PC-3 (cell line): ENCODE data around the gene SSC5D. TPM values are rescaled to one million over a fixed set of nuclear protein-coding genes. Genes with fewer than 3 reads are reported as not detected.

Experiments
- ATAC-seq: fragments of 200-7000 bp; cut with Tn5 transposase; 2 replicates; pipeline ENCODE4 v1.9.1; 2020; ENCODE audit warnings: mild to moderate bottlenecking, moderate library complexity
- BruUV-seq: library from RNA; stranded (reverse); fragments of 400-500 nt; replicated peaks from 2 replicates; lab custom pipeline; 2021; lab: Mats Ljungman, UMichigan
- CTCF ChIA-PET: fragments of 300-600 bp; sonication (Branson Sonifier 250); formaldehyde crosslinking; loops from one replicate; lab custom pipeline; 2022; ENCODE audit warnings: antibody characterized with exemption; lab: Charles Lee
- POLR2A ChIA-PET: fragments of 300-600 bp; sonication (Branson Sonifier 250); formaldehyde crosslinking; loops from one replicate; lab custom pipeline; 2022; ENCODE audit warnings: antibody characterized with exemption; ENCODE audit not compliant: unreplicated experiment; lab: Charles Lee
- DNase-seq: peaks from one replicate; pipeline ENCODE4 v3.0.0-alpha.2; 2015
- H2AFZ ChIP-seq: fragments of 300-600 bp; sonication (generic); 2 replicates; pipeline ENCODE4 v1.6.0; 2016; ENCODE audit warnings: antibody characterized with exemption, low read length
- H3F3A ChIP-seq: fragments of 300-600 bp; sonication (generic); one replicate; pipeline ENCODE4 v1.6.0; 2017; ENCODE audit warnings: antibody characterized with exemption, low read length, control low read depth, mild to moderate bottlenecking; ENCODE audit not compliant: unreplicated experiment
- H3K27ac ChIP-seq: fragments of 300-600 bp; sonication (generic); 2 replicates; pipeline ENCODE4 v1.5.1; 2016; ENCODE audit warnings: mild to moderate bottlenecking, low read length
- H3K27me3 ChIP-seq: fragments of 300-600 bp; sonication (generic); 2 replicates; pipeline ENCODE4 v1.6.1; 2016; ENCODE audit warnings: low read length, mixed read lengths
- H3K36me3 ChIP-seq: fragments of 300-600 bp; sonication (generic); 2 replicates; pipeline ENCODE4 v1.6.1; 2016; ENCODE audit warnings: low read depth, mixed run types, low read length, mixed read lengths
- H3K4me1 ChIP-seq: fragments of 300-600 bp; sonication (generic); 2 replicates; pipeline ENCODE4 v1.5.1; 2016; ENCODE audit warnings: low read length; ENCODE audit not compliant: insufficient read depth
- H3K4me2 ChIP-seq: fragments of 300-600 bp; sonication (generic); 2 replicates; pipeline ENCODE4 v1.6.0; 2016; ENCODE audit warnings: low read length
- H3K4me3 ChIP-seq: fragments of 300-600 bp; sonication (generic); 2 replicates; pipeline ENCODE4 v1.5.1; 2016; ENCODE audit warnings: mild to moderate bottlenecking, low read length, mixed read lengths
- H3K79me2 ChIP-seq: fragments of 300-600 bp; sonication (generic); 2 replicates; pipeline ENCODE4 v1.6.1; 2017; ENCODE audit warnings: low read length, mixed read lengths
- H3K9ac ChIP-seq: fragments of 300-600 bp; sonication (generic); 2 replicates; pipeline ENCODE4 v1.6.0; 2016; ENCODE audit warnings: mild to moderate bottlenecking, low read length
- H3K9me2 ChIP-seq: fragments of 300-600 bp; sonication (generic); replicated peaks from 2 replicates; pipeline ENCODE4 v1.6.1; 2016; ENCODE audit warnings: mixed run types, low read length, mixed read lengths
- H3K9me3 ChIP-seq: fragments of 300-600 bp; sonication (generic); 2 replicates; pipeline ENCODE4 v1.6.1; 2016; ENCODE audit warnings: low read length, mixed read lengths
- H4K20me1 ChIP-seq: fragments of 300-600 bp; sonication (generic); 2 replicates; pipeline ENCODE4 v1.6.1; 2016; ENCODE audit warnings: low read length, mixed read lengths
- CTCF ChIP-seq: fragments of 300-600 bp; sonication (generic); conservative IDR thresholded peaks from 2 replicates; pipeline ENCODE4 v1.5.1; 2017; ENCODE audit warnings: antibody characterized with exemption, low read depth, mild to moderate bottlenecking, low read length
- EZH2 ChIP-seq: fragments of 300-600 bp; sonication (generic); IDR thresholded peaks from one replicate; pipeline ENCODE4 v1.6.1; 2017; ENCODE audit warnings: antibody characterized with exemption, mild to moderate bottlenecking, low read length; ENCODE audit not compliant: unreplicated experiment
- EZH2phosphoT487 ChIP-seq: fragments of 300-600 bp; sonication (generic); IDR thresholded peaks from 2 replicates; pipeline ENCODE4 v1.6.1; 2018; ENCODE audit warnings: mild to moderate bottlenecking, antibody characterized with exemption, low read length, borderline replicate concordance
- intact Hi-C: fragments of 100-400 bp; cut with micrococcal nuclease; formaldehyde crosslinking; loops from 2 replicates; pipeline ENCODE4 v1.9.0; 2023
- total RNA-seq: library from RNA; depleted of rRNA; stranded (reverse); fragments of >200 nt; gene quantifications from 2 replicates; pipeline ENCODE4 v1.2.3, GENCODE V29; 2014

SSC5D gene
- total RNA-seq, 1 experiment from 2014 or later = not detected

DNA sequence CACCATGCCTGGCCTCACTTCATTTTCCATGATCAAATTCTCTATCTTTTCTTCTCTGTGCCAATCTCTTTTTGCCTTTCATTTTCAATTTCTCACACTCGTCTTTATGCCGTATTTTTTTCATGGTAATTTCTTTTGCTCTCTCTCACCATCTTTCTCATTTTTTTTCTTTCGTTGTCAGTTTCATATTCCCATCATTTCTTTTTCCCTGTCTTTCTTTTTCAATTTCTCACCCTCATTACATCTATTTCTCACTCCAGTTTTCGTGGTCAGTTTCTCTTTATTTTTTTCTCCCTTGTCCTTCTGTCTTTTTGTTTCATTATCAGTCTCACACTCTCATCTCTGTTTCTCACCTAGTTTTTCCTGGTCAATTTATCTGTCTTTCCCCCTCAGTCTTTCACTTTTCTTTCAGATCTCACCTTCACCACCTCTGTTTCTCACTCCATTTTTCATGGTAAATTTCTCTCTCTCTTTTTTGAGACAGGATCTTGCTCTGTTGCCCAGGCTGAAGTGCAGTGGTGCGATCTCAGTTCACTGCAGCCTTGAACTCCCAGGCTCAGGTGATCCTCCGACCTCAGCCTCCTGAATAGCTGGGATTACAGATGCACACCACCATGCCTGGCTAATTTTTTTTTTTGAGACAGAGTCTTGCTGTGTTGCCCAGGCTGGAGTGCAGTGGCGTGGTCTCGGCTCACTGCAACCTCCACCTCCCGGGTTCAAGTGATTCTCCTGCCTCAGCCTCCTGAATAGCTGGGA is 14.1 kb downstream of the SSC5D start:
- no peak for DNase-seq
- Histone ChIP-seq H3K9me2 (no peaks in the 10 kb centered on the region), H3F3A (no peaks in the 10 kb centered on the region), H3K9me3 (no peaks in the 10 kb centered on the region), H3K79me2 (no peaks in the 10 kb centered on the region), H4K20me1 (no peaks in the 10 kb centered on the region), H3K27me3 (no peaks in the 10 kb centered on the region), H3K4me3 (no peak overlapping the region), H3K4me2 (no peak overlapping the region), H3K36me3 (no peaks in the 10 kb centered on the region), H2AFZ (no peak overlapping the region), H3K9ac (no peak overlapping the region), H3K27ac (no peak overlapping the region), H3K4me1 (no peaks in the 10 kb centered on the region; the same call in 1 of the 2 replicates)
- POLR2A ChIA-PET = no interaction called here
- CTCF ChIA-PET = no interaction called here
- ATAC-seq = no peak
- intact Hi-C loops = loop anchor here (5.0 kb wide), 1 partner anchor 360 kb away; no protein-coding TSS in a partner anchor
- BruUV-seq = no TSS peak
- TF ChIP-seq EZH2phosphoT487 = no peak
- no peak for TF ChIP-seq CTCF
- TF ChIP-seq EZH2 = no peak

GRCh38 chr19:55503157-55503501 is 14.9 kb downstream of the SSC5D start:
- H3K36me3 ChIP-seq = no peaks in the 10 kb centered on the region
- no peaks in the 10 kb centered on the region for H3F3A ChIP-seq
- no peaks in the 10 kb centered on the region for H4K20me1 ChIP-seq
- no peak overlapping the region for H3K27ac ChIP-seq
- ChIA-PET POLR2A (no interaction called here), CTCF (interaction anchor here (0.6 to 1.7 kb wide), 4 partner anchors 25 to 362 kb away, joined by 4 to 33 read pairs (median 4); no protein-coding TSS in a partner anchor)
- H3K9me2 ChIP-seq = no peaks in the 10 kb centered on the region
- H3K27me3 ChIP-seq = no peaks in the 10 kb centered on the region
- TF ChIP-seq CTCF (no peak), EZH2phosphoT487 (no peak), EZH2 (no peak)
- no peak overlapping the region for H3K9ac ChIP-seq
- ATAC-seq = no peak
- H3K4me3 ChIP-seq = no peak overlapping the region
- BruUV-seq = no TSS peak
- H3K9me3 ChIP-seq = no peaks in the 10 kb centered on the region
- no peaks in the 10 kb centered on the region for H3K79me2 ChIP-seq
- DNase-seq = no peak
- no peak overlapping the region for H3K4me2 ChIP-seq
- H3K4me1 ChIP-seq = no peaks in the 10 kb centered on the region; the same call in 1 of the 2 replicates
- intact Hi-C loops = loop anchor here (5.0 kb wide), 1 partner anchor 361 kb away; no protein-coding TSS in a partner anchor
- peak overlapping the region; percentile 85; the same call in 1 of the 2 replicates for H2AFZ ChIP-seq
